Measurements from ENCODE around the gene CUBN.

- no peak for TF ChIP-seq CTCF (IDR thresholded peaks at IDR 0.05; ENCODE audit: low read depth, low read length)
- no peak for TF ChIP-seq POLR2A (IDR thresholded peaks at IDR 0.05; ENCODE audit: extremely low read depth, insufficient read length)
- TF ChIP-seq MAX (IDR thresholded peaks at IDR 0.05; ENCODE audit: low read depth, low read length): no peak
Measured at GRCh38 chr10:16822726-16823360, 306.8 kb downstream of the CUBN start.
